RCC 7860 (cell line): ENCODE data around the gene SNX1.
"Not testable (repeated sequence)": the region's sequence is repeated elsewhere in the genome, so short reads cannot be mapped to it uniquely, and the experiment has no call there.

Source experiments
- DNase-seq: peaks from one replicate; pipeline ENCODE4 v3.0.0-alpha.2; 2015; ENCODE audit warnings: low spot score
- FAIRE-seq: peaks from 2 replicates; lab custom pipeline; 2012; peaks lifted over from hg19 to GRCh38; lab: Jason Lieb, UNC

Gene SNX1

GRCh38 chr15:64095795-64096667 is at the start of gene SNX1:
TSS of gene SNX1 (plus strand) at chr15:64095982. CDS start at chr15:64096014, 32 bp downstream.
- FAIRE-seq, result peak; percentile 35
- DNase-seq, result peak; percentile 84

GRCh38 chr15:64046421-64047153 is 49.2 kb upstream of the SNX1 start, which contains the start of gene DAPK2:
TSS of gene DAPK2 (minus strand) at chr15:64046485. CDS start at chr15:64040261, 6,224 bp downstream.
- DNase-seq (peak; percentile 16), FAIRE-seq (no peak)

GRCh38 chr15:64048781-64049460 is 46.9 kb upstream of the SNX1 start:
- DNase-seq, result no peak

GRCh38 chr15:64050281-64051092 is 45.3 kb upstream of the SNX1 start:
- FAIRE-seq (no peak), DNase-seq (no peak)

More at GRCh38 chr15:64048781-64049460, 46.9 kb upstream of the SNX1 start:
- no peak for FAIRE-seq

GRCh38 chr15:64051093-64051402 is 44.7 kb upstream of the SNX1 start:
- FAIRE-seq (no peak), DNase-seq (no peak)

- DNase-seq (no peak), FAIRE-seq (no peak)
These were observed 44.1 kb upstream of the SNX1 start for GRCh38 chr15:64051407-64052259.

GRCh38 chr15:64052925-64053491 is 42.8 kb upstream of the SNX1 start:
- FAIRE-seq (no peak), DNase-seq (no peak)

GRCh38 chr15:64053674-64054073 is 42.1 kb upstream of the SNX1 start:
- DNase-seq, FAIRE-seq: not testable (repeated sequence)

- no peak for FAIRE-seq
- DNase-seq, result no peak
These were observed 37.5 kb upstream of the SNX1 start for GRCh38 chr15:64058279-64058678.

GRCh38 chr15:64059104-64059503 is 36.7 kb upstream of the SNX1 start:
- not testable (repeated sequence) for FAIRE-seq, DNase-seq

- no peak for FAIRE-seq
- no peak for DNase-seq
These were observed 35.1 kb upstream of the SNX1 start for GRCh38 chr15:64060716-64061115.

- DNase-seq (no peak), FAIRE-seq (no peak)
These were observed 29.3 kb upstream of the SNX1 start for GRCh38 chr15:64066451-64066850.

- no peak for FAIRE-seq
These were observed 28.2 kb upstream of the SNX1 start for GRCh38 chr15:64067564-64068030.

GRCh38 chr15:64068133-64068532 is 27.6 kb upstream of the SNX1 start:
- DNase-seq (no peak), FAIRE-seq (no peak)

More at GRCh38 chr15:64067564-64068030, 28.2 kb upstream of the SNX1 start:
- DNase-seq, result peak; percentile 29

GRCh38 chr15:64070106-64070505 is 25.7 kb upstream of the SNX1 start:
- DNase-seq, result no peak
- FAIRE-seq, result no peak

- DNase-seq (peak; percentile 78), FAIRE-seq (peak; percentile 79)
These were observed 24.6 kb upstream of the SNX1 start for GRCh38 chr15:64070965-64071851.

- no peak for DNase-seq
- no peak for FAIRE-seq
These were observed 23.6 kb upstream of the SNX1 start for GRCh38 chr15:64071931-64072765.
